ENCODE data around the gene TGFB1.

DNA sequence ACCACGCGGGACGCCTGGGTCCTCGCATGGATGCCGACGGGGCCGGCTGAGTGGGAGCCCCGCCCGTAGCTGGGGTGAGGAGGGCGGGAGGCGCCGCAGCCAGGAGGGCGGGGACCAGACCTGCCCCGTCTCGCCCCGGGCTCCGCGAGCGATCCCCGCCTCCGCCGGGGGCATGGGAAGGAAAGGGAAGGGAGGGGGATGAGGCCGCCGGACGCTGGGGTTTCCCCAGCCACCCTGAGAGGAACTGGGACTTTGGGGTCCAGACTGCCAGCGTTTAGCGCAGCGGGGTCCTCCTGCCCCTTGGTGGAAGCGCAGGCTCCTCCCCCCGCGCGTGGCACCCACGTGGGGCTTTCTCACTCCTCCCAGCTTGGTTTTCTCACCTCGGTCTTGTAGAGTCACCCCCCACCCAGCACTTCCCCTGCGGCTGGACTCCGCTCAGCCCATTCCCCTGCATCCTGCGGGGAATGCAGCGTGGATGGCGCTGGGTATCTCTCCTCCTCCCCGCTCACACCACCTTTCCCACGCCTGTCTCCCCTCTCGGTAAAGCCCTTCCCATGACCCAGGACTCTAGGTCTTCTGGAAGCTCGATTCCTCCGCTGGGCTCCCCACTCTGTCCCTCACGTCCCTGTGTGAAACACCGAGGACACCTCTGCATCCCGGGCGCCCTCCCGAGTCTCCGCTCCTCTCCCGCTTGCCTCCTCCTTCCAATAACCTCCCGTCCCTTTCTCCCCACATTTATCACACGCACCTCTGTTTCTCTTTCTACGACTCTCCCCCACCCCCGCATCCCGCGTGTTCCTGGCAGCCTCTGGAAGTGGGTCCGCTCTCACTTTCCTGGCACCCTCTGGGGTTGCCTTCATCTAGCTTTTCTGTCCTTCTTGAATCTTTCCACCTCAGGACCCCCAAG, 2.1 kb downstream of the TGFB1 start:
- TF ChIP-seq, protein P1, sequence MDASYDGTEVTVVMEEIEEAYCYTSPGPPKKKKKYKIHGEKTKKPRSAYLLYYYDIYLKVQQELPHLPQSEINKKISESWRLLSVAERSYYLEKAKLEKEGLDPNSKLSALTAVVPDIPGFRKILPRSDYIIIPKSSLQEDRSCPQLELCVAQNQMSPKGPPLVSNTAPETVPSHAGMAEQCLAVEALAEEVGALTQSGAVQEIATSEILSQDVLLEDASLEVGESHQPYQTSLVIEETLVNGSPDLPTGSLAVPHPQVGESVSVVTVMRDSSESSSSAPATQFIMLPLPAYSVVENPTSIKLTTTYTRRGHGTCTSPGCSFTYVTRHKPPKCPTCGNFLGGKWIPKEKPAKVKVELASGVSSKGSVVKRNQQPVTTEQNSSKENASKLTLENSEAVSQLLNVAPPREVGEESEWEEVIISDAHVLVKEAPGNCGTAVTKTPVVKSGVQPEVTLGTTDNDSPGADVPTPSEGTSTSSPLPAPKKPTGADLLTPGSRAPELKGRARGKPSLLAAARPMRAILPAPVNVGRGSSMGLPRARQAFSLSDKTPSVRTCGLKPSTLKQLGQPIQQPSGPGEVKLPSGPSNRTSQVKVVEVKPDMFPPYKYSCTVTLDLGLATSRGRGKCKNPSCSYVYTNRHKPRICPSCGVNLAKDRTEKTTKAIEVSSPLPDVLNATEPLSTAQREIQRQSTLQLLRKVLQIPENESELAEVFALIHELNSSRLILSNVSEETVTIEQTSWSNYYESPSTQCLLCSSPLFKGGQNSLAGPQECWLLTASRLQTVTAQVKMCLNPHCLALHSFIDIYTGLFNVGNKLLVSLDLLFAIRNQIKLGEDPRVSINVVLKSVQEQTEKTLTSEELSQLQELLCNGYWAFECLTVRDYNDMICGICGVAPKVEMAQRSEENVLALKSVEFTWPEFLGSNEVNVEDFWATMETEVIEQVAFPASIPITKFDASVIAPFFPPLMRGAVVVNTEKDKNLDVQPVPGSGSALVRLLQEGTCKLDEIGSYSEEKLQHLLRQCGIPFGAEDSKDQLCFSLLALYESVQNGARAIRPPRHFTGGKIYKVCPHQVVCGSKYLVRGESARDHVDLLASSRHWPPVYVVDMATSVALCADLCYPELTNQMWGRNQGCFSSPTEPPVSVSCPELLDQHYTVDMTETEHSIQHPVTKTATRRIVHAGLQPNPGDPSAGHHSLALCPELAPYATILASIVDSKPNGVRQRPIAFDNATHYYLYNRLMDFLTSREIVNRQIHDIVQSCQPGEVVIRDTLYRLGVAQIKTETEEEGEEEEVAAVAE (CRISPR knock-in tag; IDR thresholded peaks at IDR 0.05; ENCODE audit: borderline replicate concordance) = no peak
- TF ChIP-seq ZNF263 (CRISPR knock-in tag; IDR thresholded peaks at IDR 0.05) (no peak), ZNF547 (CRISPR knock-in tag; IDR thresholded peaks at IDR 0.05) (no peak), TBP (CRISPR knock-in tag; IDR thresholded peaks at IDR 0.05) (no peak), ETV5 (CRISPR knock-in tag; IDR thresholded peaks at IDR 0.05; ENCODE audit: borderline replicate concordance) (no peak), POLR2A (IDR thresholded peaks at IDR 0.05; ENCODE audit: insufficient read depth in 1 of 2, low read depth in 2 of 2, low read length in 2 of 2) (no peak), RFXAP (CRISPR knock-in tag; IDR thresholded peaks at IDR 0.05; ENCODE audit: borderline replicate concordance) (no peak), ATF1 (CRISPR knock-in tag; IDR thresholded peaks at IDR 0.05) (no peak)
- TF ChIP-seq, protein P2, sequence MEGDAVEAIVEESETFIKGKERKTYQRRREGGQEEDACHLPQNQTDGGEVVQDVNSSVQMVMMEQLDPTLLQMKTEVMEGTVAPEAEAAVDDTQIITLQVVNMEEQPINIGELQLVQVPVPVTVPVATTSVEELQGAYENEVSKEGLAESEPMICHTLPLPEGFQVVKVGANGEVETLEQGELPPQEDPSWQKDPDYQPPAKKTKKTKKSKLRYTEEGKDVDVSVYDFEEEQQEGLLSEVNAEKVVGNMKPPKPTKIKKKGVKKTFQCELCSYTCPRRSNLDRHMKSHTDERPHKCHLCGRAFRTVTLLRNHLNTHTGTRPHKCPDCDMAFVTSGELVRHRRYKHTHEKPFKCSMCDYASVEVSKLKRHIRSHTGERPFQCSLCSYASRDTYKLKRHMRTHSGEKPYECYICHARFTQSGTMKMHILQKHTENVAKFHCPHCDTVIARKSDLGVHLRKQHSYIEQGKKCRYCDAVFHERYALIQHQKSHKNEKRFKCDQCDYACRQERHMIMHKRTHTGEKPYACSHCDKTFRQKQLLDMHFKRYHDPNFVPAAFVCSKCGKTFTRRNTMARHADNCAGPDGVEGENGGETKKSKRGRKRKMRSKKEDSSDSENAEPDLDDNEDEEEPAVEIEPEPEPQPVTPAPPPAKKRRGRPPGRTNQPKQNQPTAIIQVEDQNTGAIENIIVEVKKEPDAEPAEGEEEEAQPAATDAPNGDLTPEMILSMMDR (CRISPR knock-in tag; IDR thresholded peaks at IDR 0.05) = no peak
- TF ChIP-seq, protein P3, sequence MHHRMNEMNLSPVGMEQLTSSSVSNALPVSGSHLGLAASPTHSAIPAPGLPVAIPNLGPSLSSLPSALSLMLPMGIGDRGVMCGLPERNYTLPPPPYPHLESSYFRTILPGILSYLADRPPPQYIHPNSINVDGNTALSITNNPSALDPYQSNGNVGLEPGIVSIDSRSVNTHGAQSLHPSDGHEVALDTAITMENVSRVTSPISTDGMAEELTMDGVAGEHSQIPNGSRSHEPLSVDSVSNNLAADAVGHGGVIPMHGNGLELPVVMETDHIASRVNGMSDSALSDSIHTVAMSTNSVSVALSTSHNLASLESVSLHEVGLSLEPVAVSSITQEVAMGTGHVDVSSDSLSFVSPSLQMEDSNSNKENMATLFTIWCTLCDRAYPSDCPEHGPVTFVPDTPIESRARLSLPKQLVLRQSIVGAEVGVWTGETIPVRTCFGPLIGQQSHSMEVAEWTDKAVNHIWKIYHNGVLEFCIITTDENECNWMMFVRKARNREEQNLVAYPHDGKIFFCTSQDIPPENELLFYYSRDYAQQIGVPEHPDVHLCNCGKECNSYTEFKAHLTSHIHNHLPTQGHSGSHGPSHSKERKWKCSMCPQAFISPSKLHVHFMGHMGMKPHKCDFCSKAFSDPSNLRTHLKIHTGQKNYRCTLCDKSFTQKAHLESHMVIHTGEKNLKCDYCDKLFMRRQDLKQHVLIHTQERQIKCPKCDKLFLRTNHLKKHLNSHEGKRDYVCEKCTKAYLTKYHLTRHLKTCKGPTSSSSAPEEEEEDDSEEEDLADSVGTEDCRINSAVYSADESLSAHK (CRISPR knock-in tag; IDR thresholded peaks at IDR 0.05; ENCODE audit: borderline replicate concordance) = no peak
- TF ChIP-seq, protein P4, sequence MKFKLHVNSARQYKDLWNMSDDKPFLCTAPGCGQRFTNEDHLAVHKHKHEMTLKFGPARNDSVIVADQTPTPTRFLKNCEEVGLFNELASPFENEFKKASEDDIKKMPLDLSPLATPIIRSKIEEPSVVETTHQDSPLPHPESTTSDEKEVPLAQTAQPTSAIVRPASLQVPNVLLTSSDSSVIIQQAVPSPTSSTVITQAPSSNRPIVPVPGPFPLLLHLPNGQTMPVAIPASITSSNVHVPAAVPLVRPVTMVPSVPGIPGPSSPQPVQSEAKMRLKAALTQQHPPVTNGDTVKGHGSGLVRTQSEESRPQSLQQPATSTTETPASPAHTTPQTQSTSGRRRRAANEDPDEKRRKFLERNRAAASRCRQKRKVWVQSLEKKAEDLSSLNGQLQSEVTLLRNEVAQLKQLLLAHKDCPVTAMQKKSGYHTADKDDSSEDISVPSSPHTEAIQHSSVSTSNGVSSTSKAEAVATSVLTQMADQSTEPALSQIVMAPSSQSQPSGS (CRISPR knock-in tag; IDR thresholded peaks at IDR 0.05) = no peak

Measured in HepG2 (cell line).